Thoracic aorta (tissue), 2 donors: ENCODE results near the gene DYRK1B. TPM values are rescaled to one million over a fixed set of nuclear protein-coding genes. Genes with fewer than 3 reads are reported as not detected.
A peak's percentile ranks its signal among the peaks of the same experiment; 100 is the strongest.

Source experiments
- ATAC-seq: fragments of 150-250 bp; one replicate; pipeline ENCODE4 v1.8.0; 2017; ENCODE audit warnings: low read depth; ENCODE audit not compliant: insufficient number of reproducible peaks, low FRiP score
- DNase-seq: peaks from one replicate; pipeline ENCODE4 v3.0.0-alpha.2; 2020; ENCODE audit warnings: low spot score
- H3K27ac ChIP-seq, 2 donors: fragments of 200-600 bp; sonication (generic); 1 replicate in 1 of 2; 2 replicates in 1 of 2; pipeline ENCODE4 v1.5.1; 2016; ENCODE audit warnings: mild to moderate bottlenecking in 2 of 2, moderate library complexity in 2 of 2
- H3K27me3 ChIP-seq: fragments of 200-600 bp; sonication (generic); replicated peaks from 2 replicates; pipeline ENCODE4 v1.6.0; 2016; ENCODE audit warnings: mild to moderate bottlenecking; ENCODE audit not compliant: insufficient read depth
- H3K36me3 ChIP-seq: fragments of 200-600 bp; sonication (generic); one replicate; pipeline ENCODE4 v1.5.1; 2016
- H3K4me1 ChIP-seq, 2 donors: fragments of 200-600 bp; sonication (generic); 1 replicate in 1 of 2; 2 replicates in 1 of 2; pipeline versions ENCODE4 v1.5.1 to v1.6.0; 2016; ENCODE audit warnings: low read depth in 2 of 2, mild to moderate bottlenecking in 1 of 2; ENCODE audit not compliant: control insufficient read depth in 1 of 2
- H3K4me3 ChIP-seq: fragments of 200-600 bp; sonication (generic); 2 replicates; pipeline ENCODE4 v1.5.1; 2016; ENCODE audit warnings: mild to moderate bottlenecking
- H3K9me3 ChIP-seq: fragments of 200-600 bp; sonication (generic); 2 replicates; pipeline ENCODE4 v1.5.1; 2016
- total RNA-seq, 2 donors: library from RNA; depleted of rRNA; stranded (reverse); fragments of >200 nt; gene quantifications; one replicate each; pipeline versions ENCODE4 v1.1.0 to v1.2.3, GENCODE V29; 2016
- TF ChIP-seq, protein P1 (sequence below): fragments of 200-600 bp; sonication (generic); IDR thresholded peaks from one replicate; pipeline ENCODE4 v1.5.1; 2019; ENCODE audit warnings: antibody characterized with exemption

The DYRK1B gene
- total RNA-seq, 2 donors from 2014 or later, result 8.9 to 10.2 TPM

DNA sequence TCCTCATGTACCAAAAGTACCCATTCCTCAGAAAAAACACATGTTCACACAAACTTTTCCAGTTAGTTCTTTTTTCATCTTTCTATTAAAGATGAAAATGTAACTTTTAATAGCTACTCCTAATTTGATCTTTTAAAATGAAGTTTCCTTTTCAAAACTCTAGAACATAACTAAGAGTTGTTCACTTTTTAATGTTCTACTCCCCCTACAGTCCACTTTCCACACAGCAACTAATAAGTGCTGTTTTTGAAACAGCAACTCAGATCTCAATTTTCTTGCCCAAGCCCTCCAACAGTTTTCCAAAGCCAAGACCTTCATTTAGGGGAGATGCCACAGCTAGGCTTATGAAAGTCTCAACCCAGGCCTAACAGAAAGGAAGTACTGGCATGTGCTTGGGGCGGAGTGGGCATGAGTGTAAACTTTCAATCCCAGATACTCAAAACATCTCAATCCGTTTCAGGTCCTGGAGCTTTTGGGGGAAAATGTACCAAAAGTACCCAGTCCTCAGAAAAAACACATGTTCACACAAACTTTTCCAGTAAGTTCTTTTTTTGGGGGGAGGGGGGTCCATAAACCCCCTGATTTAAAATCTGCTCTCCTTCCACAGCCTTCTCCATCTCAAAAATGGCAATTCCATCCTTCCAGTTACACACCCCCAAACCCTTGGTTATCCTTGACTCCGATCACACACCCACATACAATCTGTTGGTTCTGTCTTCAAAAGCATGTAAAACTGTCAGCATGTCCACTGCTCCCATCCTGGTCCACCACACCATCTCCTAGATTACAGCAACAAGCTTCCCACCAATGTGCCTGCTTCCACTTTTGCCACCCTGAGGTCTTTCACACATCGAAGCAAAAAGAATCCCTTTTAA is 10.2 kb upstream of the DYRK1B start:
- Histone ChIP-seq H3K27me3 (no peaks in the 10 kb centered on the region), H3K36me3 (peaks cover 6% of the 10 kb centered on the region), H3K9me3 (no peaks in the 10 kb centered on the region), H3K4me1 (peaks cover 22 to 50% of the 10 kb centered on the region in 2 donors), H3K4me3 (no peak overlapping the region), H3K27ac (no peak overlapping the region)
- TF ChIP-seq, protein P1, sequence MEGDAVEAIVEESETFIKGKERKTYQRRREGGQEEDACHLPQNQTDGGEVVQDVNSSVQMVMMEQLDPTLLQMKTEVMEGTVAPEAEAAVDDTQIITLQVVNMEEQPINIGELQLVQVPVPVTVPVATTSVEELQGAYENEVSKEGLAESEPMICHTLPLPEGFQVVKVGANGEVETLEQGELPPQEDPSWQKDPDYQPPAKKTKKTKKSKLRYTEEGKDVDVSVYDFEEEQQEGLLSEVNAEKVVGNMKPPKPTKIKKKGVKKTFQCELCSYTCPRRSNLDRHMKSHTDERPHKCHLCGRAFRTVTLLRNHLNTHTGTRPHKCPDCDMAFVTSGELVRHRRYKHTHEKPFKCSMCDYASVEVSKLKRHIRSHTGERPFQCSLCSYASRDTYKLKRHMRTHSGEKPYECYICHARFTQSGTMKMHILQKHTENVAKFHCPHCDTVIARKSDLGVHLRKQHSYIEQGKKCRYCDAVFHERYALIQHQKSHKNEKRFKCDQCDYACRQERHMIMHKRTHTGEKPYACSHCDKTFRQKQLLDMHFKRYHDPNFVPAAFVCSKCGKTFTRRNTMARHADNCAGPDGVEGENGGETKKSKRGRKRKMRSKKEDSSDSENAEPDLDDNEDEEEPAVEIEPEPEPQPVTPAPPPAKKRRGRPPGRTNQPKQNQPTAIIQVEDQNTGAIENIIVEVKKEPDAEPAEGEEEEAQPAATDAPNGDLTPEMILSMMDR, result peak; percentile 53
- no peak for DNase-seq
- ATAC-seq, result no peak

DNA sequence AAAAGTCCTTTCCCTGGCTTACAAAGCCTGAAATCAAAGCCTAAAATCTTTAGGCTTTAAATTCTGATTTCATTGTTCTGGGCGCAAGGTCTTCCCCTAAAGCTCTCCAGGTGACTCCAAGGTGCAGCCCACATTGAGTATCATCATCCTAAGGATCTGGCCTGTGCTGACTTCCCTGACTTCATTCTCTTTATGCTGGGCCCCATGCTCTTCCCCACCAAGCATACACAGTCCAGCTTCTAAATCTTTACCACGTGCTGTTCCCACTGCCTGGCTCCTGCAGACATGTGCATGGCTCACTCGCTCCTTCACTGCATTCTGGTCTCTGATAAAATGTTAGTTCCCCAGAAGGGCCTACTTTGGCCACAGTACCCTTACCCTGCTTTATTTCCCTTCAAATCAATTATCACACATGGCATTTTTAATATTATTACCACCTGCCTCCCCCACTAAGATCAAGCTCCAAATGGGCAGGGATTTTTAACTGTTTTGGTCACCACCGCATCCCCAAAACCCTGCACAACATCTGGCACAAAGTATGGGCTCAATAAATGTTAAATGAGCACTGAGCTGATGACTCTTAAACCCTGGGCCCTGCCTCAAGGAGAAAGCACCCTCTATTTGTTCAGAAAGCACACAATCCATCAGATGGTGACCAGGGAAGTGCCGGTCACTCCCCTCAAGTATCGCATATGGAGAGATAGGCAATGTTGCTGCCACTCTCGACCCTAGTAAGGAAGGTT is 8.9 kb upstream of the DYRK1B start:
- H3K27me3 ChIP-seq, result no peaks in the 10 kb centered on the region
- no peaks in the 10 kb centered on the region for H3K9me3 ChIP-seq
- peak overlapping the region in 1 of 2 donors; percentile 64 for H3K27ac ChIP-seq
- peaks cover 22 to 50% of the 10 kb centered on the region in 2 donors for H3K4me1 ChIP-seq
- H3K4me3 ChIP-seq, result peak overlapping the region; percentile 68
- ATAC-seq, result no peak
- DNase-seq, result no peak
- TF ChIP-seq, protein P1, result no peak
- peaks cover 16% of the 10 kb centered on the region for H3K36me3 ChIP-seq

DNA sequence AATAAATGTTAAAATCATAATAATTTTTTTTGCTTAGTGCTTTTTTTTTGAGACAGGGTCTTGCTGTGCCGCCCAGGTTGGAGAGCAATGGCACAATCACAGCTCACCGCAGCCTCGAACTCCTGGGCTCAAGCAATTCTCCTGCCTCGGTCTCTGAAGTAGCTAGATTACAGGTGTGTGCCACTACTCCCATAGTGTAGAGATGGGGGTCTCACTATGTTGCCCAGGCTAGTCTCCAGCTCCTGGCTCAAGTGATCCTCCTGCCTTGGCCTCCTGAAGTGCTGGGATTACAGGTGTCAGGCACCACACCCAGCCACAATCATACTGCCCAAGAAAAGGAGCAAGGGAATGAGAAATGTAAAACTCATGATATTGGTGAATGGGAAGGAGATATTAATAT is 7.1 kb upstream of the DYRK1B start:
- Histone ChIP-seq H3K4me3 (no peak overlapping the region), H3K4me1 (peaks cover 15 to 43% of the 10 kb centered on the region in 2 donors), H3K27ac (no peak overlapping the region), H3K9me3 (no peaks in the 10 kb centered on the region), H3K36me3 (peaks cover 30% of the 10 kb centered on the region), H3K27me3 (no peaks in the 10 kb centered on the region)
- ATAC-seq (no peak), DNase-seq (no peak)
- TF ChIP-seq, protein P1, result no peak

DNA sequence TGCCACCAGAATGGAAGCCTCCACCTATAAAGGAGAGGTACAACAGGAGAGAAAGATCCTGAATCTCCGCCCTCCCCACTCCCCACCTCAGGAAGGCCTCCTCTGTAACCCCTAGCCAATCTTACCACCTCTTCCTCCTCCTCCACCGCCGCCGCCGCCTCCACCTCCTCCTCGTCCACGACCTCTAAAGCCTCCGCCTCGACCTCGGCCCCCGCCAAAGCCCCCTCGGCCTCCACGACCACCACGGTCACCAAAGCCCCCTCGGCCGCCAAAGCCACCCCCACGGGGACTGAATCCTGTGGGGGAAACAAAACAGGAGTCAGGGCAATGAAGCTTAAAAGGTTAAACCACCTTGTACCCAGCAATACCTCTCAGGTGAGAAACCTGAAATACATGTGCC is 6.5 kb upstream of the DYRK1B start:
- no peak overlapping the region for H3K27ac ChIP-seq
- no peaks in the 10 kb centered on the region for H3K27me3 ChIP-seq
- no peak overlapping the region for H3K4me3 ChIP-seq
- no peaks in the 10 kb centered on the region for H3K9me3 ChIP-seq
- H3K4me1 ChIP-seq, result peaks cover 13 to 40% of the 10 kb centered on the region in 2 donors
- DNase-seq (no peak), ATAC-seq (no peak)
- TF ChIP-seq, protein P1, result no peak
- H3K36me3 ChIP-seq, result peaks cover 30% of the 10 kb centered on the region

DNA sequence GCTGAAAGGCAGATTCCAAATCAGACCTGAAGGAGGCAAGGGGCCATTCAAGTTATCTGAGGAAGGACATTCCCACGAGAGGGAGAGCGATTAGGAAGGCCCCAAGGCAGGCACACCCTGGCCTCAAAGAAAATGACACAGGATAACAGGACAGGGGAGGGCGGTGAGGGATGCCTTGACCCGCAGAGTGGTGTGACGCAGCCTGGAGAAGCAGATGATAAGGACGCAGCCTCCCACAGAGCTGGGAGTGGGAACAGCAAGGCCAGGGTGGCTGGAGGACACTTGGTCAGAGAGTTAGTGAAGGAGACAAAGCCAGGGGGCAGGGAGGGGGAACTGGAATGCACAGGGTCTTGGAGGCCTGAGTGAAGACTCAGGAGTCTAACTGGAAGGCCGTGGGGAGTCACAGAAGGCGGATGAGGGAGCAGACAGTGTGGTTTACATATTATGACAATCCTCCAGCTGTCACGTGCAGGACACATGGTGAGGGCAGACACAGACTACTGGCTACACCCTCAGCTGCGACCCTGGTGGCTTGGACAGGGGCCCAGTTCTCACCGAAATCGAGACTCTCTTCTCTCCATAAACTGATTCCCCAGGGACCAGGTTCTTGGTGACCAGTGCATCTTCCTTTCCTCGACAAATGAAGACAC is 5.8 kb upstream of the DYRK1B start:
- DNase-seq (no peak), ATAC-seq (no peak)
- H3K9me3 ChIP-seq, result no peaks in the 10 kb centered on the region

More for the DNA sequence above, 5.8 kb upstream of the DYRK1B start:
- peaks cover 30% of the 10 kb centered on the region for H3K36me3 ChIP-seq
- H3K4me1 ChIP-seq, result peaks cover 6 to 33% of the 10 kb centered on the region in 2 donors
- no peak overlapping the region for H3K27ac ChIP-seq
- H3K4me3 ChIP-seq, result no peak overlapping the region
- H3K27me3 ChIP-seq, result no peaks in the 10 kb centered on the region
- TF ChIP-seq, protein P1, result no peak
